HG02623 (cell line): ENCODE results near the gene KRTAP5-6.
"Not testable (repeated sequence)": the region's sequence is repeated elsewhere in the genome, so short reads cannot be mapped to it uniquely, and the experiment has no call there.

Experiments
- ATAC-seq: cut with Tn5 transposase; IDR thresholded peaks from one replicate; pipeline ENCODE4 v1.9.1; 2021; ENCODE audit warnings: moderate library complexity; ENCODE audit not compliant: unreplicated experiment

Gene KRTAP5-6

GRCh38 chr11:1683216-1683615 is 13.8 kb upstream of the KRTAP5-6 start:
- ATAC-seq: not testable (repeated sequence)

DNA sequence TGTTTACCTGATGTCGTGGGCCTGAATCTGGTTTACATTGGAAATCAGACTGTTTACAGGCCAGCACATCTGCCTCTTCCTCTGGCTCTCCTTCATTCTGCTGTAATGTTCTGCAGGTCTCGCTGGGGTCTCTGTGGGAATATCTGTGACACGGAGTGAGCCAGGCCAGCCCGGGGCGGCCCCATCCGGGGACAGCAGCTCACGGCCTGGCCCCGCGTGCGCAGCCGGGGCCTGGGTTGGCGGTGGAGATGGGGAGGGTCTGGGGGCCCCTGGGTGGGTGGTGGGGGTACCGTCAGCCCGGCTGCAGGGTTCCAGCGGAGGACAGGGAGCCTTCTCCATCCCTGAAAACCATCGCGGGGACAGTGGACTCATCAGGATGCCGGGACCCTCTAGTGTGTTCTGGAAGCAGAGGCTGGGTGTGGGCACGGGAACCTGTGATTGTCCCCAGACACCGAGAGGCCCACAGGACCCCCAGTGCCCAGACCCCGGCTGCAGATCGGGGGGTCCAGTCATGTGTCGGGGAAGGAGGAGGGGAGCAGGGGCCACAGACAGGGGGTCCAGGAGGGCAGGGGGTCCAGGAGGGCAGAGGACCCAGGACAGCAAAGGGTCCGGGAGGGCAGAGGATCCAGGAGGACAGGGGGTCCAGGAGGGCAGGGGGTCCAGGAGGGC is 13.0 kb upstream of the KRTAP5-6 start:
- ATAC-seq: not testable (repeated sequence)

- ATAC-seq: not testable (repeated sequence)
Observed at GRCh38 chr11:1684886-1685874, 11.8 kb upstream of the KRTAP5-6 start.

DNA sequence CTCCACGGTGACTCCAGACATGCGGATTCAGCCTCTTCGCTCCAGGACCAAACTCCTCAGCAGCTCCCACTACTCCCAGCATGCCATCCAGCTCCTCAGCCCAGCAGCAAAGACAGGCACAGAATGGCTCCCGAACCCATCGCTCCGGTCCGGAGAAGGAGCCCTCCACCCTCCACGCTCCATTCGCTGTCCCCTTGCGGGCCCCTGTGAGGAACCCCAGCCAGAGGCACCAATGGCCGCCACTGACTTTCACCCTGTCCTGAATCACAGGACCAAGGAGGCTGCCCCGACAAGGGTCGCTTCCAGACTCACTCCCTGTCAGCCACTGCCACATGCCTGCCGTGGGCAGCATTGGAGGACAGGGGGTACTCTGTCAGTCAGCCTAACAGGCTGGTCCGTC is 10.8 kb upstream of the KRTAP5-6 start:
- not testable (repeated sequence) for ATAC-seq

DNA sequence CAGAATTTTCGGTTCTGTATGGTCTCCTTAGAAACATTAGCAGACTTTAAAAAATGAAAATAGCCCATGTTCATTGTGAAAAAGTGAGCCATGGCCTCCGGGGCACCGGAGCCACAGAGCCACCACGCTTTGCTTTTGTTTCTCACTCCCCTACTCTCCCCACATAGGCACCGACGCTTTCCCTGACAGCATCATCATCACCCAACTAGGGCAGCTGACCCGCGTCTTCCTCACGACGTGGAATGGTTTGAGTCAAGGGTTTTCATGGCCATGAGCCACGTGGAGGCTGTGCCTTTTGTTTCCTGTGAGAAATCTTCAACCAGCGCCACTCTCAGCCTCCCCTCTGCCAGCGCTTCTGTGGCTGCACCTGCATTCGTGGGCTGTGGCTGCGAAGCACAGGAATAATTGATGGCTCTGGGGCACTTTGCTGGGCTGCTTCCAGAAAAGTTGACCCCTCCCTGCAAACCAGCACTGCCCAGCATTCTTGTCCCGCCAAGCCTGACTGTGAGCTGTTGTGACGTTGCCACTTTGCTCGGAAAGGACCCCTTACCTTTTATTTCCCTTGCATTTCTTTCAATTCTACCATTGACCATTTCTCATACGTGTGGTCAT is 8.6 kb upstream of the KRTAP5-6 start:
- ATAC-seq: not testable (repeated sequence)

DNA sequence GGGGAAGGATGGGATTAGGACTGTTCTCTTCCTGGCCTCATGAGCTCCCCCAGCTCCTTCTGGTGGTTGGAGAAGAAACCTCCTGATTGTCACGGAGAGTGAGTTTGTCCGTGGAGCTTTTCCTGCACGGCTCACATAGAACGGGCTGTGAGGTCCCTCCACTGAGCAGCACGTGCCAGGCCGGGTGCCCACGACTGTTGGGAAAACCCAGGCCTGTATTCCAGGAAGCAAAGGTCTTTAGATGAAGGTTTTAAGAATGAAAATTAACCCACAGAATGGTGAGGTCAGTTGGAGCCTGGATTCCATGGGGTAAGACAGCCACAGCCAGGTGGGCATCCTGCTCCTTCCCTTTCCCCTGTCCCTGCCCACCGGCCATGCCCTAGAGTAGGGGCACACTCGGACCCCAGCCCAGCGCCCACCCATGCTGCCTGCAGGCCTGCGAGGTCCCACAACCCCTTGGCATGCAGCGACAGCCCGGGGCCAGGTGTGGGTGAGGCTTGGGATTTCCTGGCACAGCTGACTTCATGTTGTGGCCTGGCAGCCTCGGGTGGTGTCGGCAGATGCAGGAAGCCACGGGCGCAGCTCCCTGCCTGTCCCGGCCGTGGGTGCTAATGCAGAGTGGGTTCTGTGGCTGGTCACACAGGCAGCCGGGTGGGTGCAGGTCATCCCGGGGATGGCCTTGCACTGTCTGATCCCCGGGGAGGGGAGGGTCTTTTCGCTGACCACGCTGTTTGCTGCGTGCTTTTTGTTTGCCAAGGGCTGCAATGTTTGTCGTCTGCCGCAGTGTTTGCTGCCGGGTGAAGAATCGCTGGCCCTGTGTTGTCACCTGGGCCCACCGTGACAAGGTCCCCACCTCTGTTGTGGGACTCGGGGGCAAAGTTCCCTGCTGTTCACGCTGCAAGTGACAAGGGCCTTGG is 7.5 kb upstream of the KRTAP5-6 start:
- ATAC-seq: not testable (repeated sequence)

DNA sequence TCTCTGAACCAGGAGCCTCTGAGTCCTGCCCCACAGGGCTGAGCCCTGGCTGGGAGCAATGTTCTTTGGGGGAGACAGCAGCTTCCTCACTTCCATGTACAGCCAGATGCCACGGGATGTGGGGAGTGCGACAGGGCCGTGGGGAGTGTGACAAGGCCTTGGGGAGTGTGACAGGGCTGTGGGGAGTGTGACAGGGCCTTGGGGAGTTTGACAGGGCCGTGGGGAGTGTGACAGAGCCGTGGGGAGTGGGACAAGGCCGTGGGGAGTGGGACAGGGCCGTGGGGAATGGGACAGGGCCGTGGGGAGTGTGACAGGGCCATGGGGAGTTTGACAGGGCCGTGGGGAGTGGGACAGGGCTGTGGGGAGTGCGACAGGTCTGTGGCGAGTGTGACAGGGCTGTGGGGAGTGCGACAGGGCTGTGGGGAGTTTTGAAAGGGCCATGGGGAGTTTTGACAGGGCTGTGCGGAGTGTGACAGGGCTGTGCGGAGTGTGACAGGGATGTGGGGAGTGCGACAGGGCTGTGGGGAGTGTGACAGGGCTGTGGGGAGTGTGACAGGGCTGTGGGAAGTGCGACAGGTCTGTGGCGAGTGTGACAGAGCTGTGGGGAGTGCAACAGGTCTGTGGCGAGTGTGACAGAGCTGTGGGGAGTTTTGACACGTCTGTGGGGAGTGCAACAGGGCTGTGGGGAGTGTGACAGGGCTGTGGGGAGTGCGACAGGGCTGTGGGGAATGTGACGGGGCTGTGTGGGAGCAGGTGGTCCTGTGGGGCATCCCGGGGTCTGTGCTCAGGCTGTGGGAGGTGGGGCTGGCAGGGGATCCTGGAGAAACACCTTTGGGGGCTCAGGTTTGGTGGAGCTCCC is 6.6 kb upstream of the KRTAP5-6 start:
- no peak for ATAC-seq

DNA sequence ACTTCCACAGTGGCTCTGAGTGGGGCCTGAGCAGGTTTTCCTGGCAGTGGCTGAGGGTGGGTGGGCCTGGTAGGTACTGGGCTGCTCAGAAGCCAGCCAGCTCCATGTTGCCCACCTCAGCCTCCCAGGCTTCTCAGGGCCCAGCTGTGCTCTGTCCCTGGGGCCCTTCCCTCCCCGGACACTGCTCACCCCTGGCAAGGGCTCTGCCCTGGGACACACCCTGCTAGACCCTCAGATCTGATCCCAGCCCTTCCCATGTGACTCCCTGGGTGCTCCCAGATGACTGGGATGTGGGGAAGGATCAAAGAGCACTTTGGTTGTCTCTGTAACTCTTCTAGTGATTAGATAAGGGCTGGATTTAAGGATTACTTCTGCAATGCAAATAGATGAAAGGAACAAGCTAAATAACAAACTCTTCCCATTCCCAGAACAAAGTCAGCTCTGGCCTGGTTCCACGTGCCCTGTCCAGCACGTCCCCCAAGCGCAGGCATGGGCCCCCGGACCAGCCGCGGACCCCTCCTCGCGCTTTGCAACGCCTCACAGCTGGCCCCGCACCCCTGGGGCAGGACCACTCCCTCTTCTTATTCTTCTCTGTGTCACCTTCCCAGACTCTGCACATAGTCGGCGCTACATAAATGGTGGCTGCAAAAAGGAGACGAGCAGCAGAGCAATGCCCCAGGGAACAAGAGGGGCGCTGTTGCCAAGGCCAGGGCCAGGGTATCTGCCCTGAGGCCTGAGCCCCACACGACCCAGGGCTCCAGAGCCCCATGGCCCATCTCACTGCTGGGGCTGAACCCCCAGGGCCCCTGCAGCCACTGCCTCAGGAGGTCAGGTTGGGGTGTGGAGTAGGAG is 5.7 kb upstream of the KRTAP5-6 start:
- ATAC-seq: no peak

GRCh38 chr11:1691878-1692707 is 4.9 kb upstream of the KRTAP5-6 start:
- ATAC-seq: no peak

DNA sequence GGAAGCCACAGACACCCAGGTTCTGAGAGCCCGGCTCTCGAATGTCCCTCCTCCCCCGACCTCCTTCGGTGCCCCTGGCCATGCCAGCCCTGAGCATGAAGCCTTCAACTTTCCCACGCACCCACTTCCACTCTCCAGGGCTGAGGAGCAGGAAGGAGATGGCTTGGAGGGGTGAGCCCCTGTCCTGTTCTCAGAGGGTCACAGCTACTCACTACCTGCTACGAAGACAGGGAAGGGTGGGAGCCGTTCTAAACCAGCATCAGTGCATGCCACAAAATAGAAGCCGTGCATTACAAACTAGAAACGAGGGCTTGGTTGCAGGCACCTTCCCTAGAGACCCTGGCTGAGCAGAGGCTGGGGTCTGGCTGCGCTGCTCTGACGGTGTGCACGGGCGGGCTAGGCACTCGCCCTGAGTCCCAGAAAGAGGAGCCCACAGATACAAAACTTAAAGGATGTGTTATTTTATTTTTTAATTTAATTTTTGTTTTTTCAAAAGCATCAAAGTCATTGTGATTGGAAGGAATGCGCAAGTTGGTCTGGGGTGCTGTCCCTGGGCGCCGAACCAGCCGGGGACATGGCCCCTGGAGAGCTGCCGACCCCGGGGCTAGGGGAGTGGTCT is 4.2 kb upstream of the KRTAP5-6 start:
- ATAC-seq: no peak

- no peak for ATAC-seq
Observed at GRCh38 chr11:1693327-1694063, 3.5 kb upstream of the KRTAP5-6 start.

DNA sequence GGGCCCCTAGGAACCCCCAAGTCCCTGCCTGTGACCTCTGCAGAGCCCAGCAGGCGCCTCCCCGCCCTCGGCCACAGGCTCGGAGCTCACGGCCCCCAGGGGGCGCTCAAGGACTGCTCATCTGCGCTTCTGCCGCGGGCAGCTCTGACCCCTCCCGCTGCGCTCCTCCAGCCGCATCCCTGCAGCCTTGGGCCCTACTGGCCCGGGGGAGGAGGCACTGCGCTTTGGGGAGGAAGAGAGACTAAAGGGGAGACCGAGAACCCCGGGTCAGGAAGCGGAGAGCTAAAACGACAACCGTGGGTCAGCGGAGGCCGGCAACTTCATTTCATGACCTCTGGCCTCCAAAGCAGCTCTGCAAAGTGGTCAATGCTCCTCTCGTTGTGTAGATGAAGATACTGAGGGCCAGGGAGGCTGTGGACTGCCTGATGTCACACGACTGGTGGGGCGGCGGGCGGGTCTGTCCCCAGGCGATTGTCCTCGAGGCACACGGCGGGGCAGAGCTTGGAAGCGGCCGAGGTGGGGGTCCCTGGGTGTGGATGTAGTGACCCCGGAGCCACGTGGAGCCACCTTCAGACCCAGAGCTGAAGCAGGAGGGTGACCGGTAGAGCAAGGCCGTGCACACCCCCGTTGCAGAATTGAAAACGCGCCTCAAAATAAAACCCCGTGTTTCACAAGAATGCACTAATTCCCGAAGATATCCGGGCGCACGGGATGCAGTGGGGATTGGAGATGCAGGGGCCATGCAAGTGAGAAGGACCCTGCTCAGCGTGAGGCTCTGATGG is 2.7 kb upstream of the KRTAP5-6 start:
- no peak for ATAC-seq

GRCh38 chr11:1694846-1695547 is 2.0 kb upstream of the KRTAP5-6 start:
- no peak for ATAC-seq

DNA sequence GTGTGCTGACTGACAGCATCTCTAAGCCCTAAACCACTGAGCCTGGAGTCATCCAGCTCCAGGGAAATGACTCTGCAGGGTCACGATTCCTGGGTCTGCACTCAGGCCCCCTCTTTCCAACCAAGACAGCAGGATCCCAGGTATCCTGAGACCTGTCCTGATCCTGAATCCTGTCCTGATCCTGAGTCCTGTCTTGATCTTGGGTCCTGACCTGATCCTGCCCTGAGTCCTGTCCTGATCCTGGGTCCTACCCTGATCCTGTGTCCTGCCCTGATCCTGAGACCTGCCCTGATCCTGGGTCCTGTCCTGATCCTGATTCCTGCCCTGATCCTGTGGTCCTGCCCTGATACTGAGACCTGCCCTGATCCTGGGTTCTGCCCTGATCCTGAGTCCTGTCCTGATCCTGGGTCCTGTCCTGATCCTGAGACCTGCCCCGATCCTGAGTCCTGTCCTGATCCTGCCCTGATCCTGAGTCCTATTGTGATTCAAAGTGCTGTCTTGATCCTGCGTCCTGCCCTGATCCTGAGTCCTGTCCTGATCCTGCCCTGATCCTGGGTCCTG is 1.4 kb upstream of the KRTAP5-6 start:
- no peak for ATAC-seq

GRCh38 chr11:1699771-1700170 is 2.8 kb downstream of the KRTAP5-6 start:
- ATAC-seq: no peak
